PC-9 (cell line): ENCODE measurements around the gene ATP11A. TPM values are rescaled to one million over a fixed set of nuclear protein-coding genes. Genes with fewer than 3 reads are reported as not detected.

ENCODE experiments used
- BruUV-seq: library from RNA; stranded (reverse); fragments of 400-500 nt; replicated peaks from 2 replicates; lab custom pipeline; 2021; lab: Mats Ljungman, UMichigan
- CTCF ChIA-PET: fragments of 300-600 bp; sonication (Branson Sonifier 250); formaldehyde crosslinking; loops from one replicate; lab custom pipeline; 2022; ENCODE audit warnings: antibody characterized with exemption; lab: Charles Lee
- POLR2A ChIA-PET: fragments of 300-600 bp; sonication (Branson Sonifier 250); formaldehyde crosslinking; loops from one replicate; lab custom pipeline; 2022; ENCODE audit warnings: antibody characterized with exemption; ENCODE audit not compliant: unreplicated experiment; lab: Charles Lee
- DNase-seq, 2 experiments: peaks; one replicate each; pipeline versions ENCODE4 v3.0.0 to v3.0.0-alpha.2; 2015 to 2022; ENCODE audit warnings: mixed read lengths in 1 of 2
- H2AFZ ChIP-seq: fragments of 200-600 bp; sonication (generic); 2 replicates; pipeline ENCODE4 v1.8.1; 2017; ENCODE audit warnings: antibody characterized with exemption
- H3F3A ChIP-seq: fragments of 200-600 bp; sonication (generic); 2 replicates; pipeline ENCODE4 v1.8.1; 2017; ENCODE audit warnings: antibody characterized with exemption, mild to moderate bottlenecking, low read depth; ENCODE audit not compliant: insufficient read depth
- H3K27ac ChIP-seq: fragments of 200-600 bp; sonication (generic); 2 replicates; pipeline ENCODE4 v1.6.1; 2016; ENCODE audit warnings: mixed run types
- H3K27me3 ChIP-seq: fragments of 200-600 bp; sonication (generic); 2 replicates; pipeline ENCODE4 v1.6.1; 2016; ENCODE audit warnings: low read depth, mixed run types; ENCODE audit not compliant: insufficient read depth
- H3K36me3 ChIP-seq: fragments of 200-600 bp; sonication (generic); 2 replicates; pipeline ENCODE4 v1.6.1; 2016; ENCODE audit warnings: low read depth, mixed run types
- H3K4me1 ChIP-seq: fragments of 200-600 bp; sonication (generic); replicated peaks from 2 replicates; pipeline ENCODE4 v1.6.1; 2016; ENCODE audit warnings: mixed run types; ENCODE audit not compliant: insufficient read depth
- H3K4me2 ChIP-seq: fragments of 200-600 bp; sonication (generic); 2 replicates; pipeline ENCODE4 v1.6.1; 2017; ENCODE audit warnings: mixed run types
- H3K4me3 ChIP-seq: fragments of 200-600 bp; sonication (generic); 2 replicates; pipeline ENCODE4 v1.6.1; 2016; ENCODE audit warnings: mixed run types
- H3K79me2 ChIP-seq: fragments of 200-600 bp; sonication (generic); 2 replicates; pipeline ENCODE4 v1.6.1; 2017; ENCODE audit warnings: low read depth, mixed run types
- H3K9me2 ChIP-seq: fragments of 200-600 bp; sonication (generic); 2 replicates; pipeline ENCODE4 v1.8.1; 2017; ENCODE audit warnings: mild to moderate bottlenecking; ENCODE audit not compliant: insufficient read depth
- H3K9me3 ChIP-seq: fragments of 200-600 bp; sonication (generic); 2 replicates; pipeline ENCODE4 v1.8.1; 2016; ENCODE audit warnings: low read depth; ENCODE audit not compliant: insufficient read depth
- H4K20me1 ChIP-seq: fragments of 200-600 bp; sonication (generic); 2 replicates; pipeline ENCODE4 v1.8.1; 2017; ENCODE audit not compliant: insufficient read depth
- CTCF ChIP-seq: fragments of 200-600 bp; sonication (generic); conservative IDR thresholded peaks from 2 replicates; pipeline ENCODE4 v1.6.1; 2017; ENCODE audit warnings: mixed run types, antibody characterized with exemption, mild to moderate bottlenecking, moderate library complexity
- EZH2 ChIP-seq: fragments of 200-600 bp; sonication (generic); IDR thresholded peaks from 2 replicates; pipeline ENCODE4 v1.8.0; 2017; ENCODE audit warnings: antibody characterized with exemption, low read depth
- intact Hi-C: fragments of 100-400 bp; cut with micrococcal nuclease; formaldehyde crosslinking; loops from one replicate; pipeline ENCODE4 v1.10.0; 2022; ENCODE audit not compliant: unreplicated experiment
- total RNA-seq: library from RNA; stranded (reverse); gene quantifications from 2 replicates; pipeline ENCODE4 v1.2.3, GENCODE V29; 2021

ATP11A gene
- total RNA-seq, 1 experiment from 2014 or later, result 92.2 TPM

- H4K20me1 ChIP-seq, result peaks cover 54% of the 10 kb centered on the region
- CTCF ChIA-PET, result no interaction called here
- no peak for DNase-seq
- H3K4me3 ChIP-seq, result no peak overlapping the region
- H3K79me2 ChIP-seq, result peaks cover 98% of the 10 kb centered on the region
- TF ChIP-seq EZH2, result no peak
- TF ChIP-seq CTCF, result no peak
- H3K4me1 ChIP-seq, result no peaks in the 10 kb centered on the region
- H3K27ac ChIP-seq, result no peak overlapping the region
- peaks cover 4% of the 10 kb centered on the region; the same call in 1 of the 2 replicates for H3K36me3 ChIP-seq
- H3K9me2 ChIP-seq, result no peaks in the 10 kb centered on the region
- no peaks in the 10 kb centered on the region for H3K9me3 ChIP-seq
- POLR2A ChIA-PET, result no interaction called here
- BruUV-seq, result no TSS peak
- no peaks in the 10 kb centered on the region for H3K27me3 ChIP-seq
- H3K4me2 ChIP-seq, result no peak overlapping the region
- H3F3A ChIP-seq, result no peaks in the 10 kb centered on the region
- no peak overlapping the region for H2AFZ ChIP-seq
- intact Hi-C loops, result no loop called here
Observed at GRCh38 chr13:112704308-112705145, 14.7 kb downstream of the ATP11A start.

GRCh38 chr13:112705286-112705685, 15.4 kb downstream of the ATP11A start:
- peaks cover 98% of the 10 kb centered on the region for H3K79me2 ChIP-seq

GRCh38 chr13:112706171-112706570, 16.3 kb downstream of the ATP11A start:
- H3K36me3 ChIP-seq, result peaks cover 4% of the 10 kb centered on the region; the same call in 1 of the 2 replicates
- intact Hi-C loops, result no loop called here
- H3K79me2 ChIP-seq, result peaks cover 94% of the 10 kb centered on the region
- no peaks in the 10 kb centered on the region for H3K9me3 ChIP-seq
- ChIA-PET CTCF (no interaction called here), POLR2A (no interaction called here)
- TF ChIP-seq EZH2 (no peak), CTCF (no peak)
- no peak for DNase-seq
- no peak overlapping the region for H3K27ac ChIP-seq
- H3K4me2 ChIP-seq, result no peak overlapping the region
- H3K27me3 ChIP-seq, result no peaks in the 10 kb centered on the region
- H4K20me1 ChIP-seq, result peaks cover 46% of the 10 kb centered on the region
- H3F3A ChIP-seq, result peaks cover 6% of the 10 kb centered on the region
- peaks cover 10% of the 10 kb centered on the region for H3K4me1 ChIP-seq
- no peak overlapping the region for H2AFZ ChIP-seq
- H3K9me2 ChIP-seq, result no peaks in the 10 kb centered on the region
- no peak overlapping the region for H3K4me3 ChIP-seq
- BruUV-seq, result no TSS peak

More at GRCh38 chr13:112705286-112705685, 15.4 kb downstream of the ATP11A start:
- Histone ChIP-seq H3K4me2 (no peak overlapping the region), H3K9me3 (no peaks in the 10 kb centered on the region), H3K4me1 (0 out of 2 replicates have a peak, but pooled peaks cover 1% of the 10 kb centered on the region), H2AFZ (no peak overlapping the region), H3K27ac (no peak overlapping the region), H3K4me3 (no peak overlapping the region), H3F3A (no peaks in the 10 kb centered on the region), H4K20me1 (peaks cover 51% of the 10 kb centered on the region), H3K36me3 (peaks cover 4% of the 10 kb centered on the region; the same call in 1 of the 2 replicates), H3K9me2 (no peaks in the 10 kb centered on the region), H3K27me3 (no peaks in the 10 kb centered on the region)
- TF ChIP-seq CTCF, result no peak
- TF ChIP-seq EZH2, result no peak
- intact Hi-C loops, result no loop called here
- CTCF ChIA-PET, result no interaction called here
- BruUV-seq, result no TSS peak
- POLR2A ChIA-PET, result no interaction called here
- DNase-seq, result no peak
